GM15510 (cell line): ENCODE measurements around the gene SAA2.

ENCODE experiments used
- POLR2A ChIP-seq: IDR thresholded peaks from 3 replicates; pipeline ENCODE4 v1.6.1; 2011; ENCODE audit warnings: borderline replicate concordance; ENCODE audit not compliant: insufficient read length; ENCODE audit errors: extremely low read depth

Gene SAA2

GRCh38 chr11:18248561-18248960 lies at the start of gene SAA2:
Gene SAA2 (minus strand): TSS chr11:18248668. CDS start chr11:18248011, 657 bp downstream.
- no peak for TF ChIP-seq POLR2A

- TF ChIP-seq POLR2A = no peak
Measured at GRCh38 chr11:18295316-18295715, 46.8 kb upstream of the SAA2 start.

- no peak for TF ChIP-seq POLR2A
Measured at GRCh38 chr11:18294862-18295261, 46.4 kb upstream of the SAA2 start.

GRCh38 chr11:18288911-18289310 lies 40.4 kb upstream of the SAA2 start:
- TF ChIP-seq POLR2A = no peak

GRCh38 chr11:18285841-18286240 lies 37.4 kb upstream of the SAA2 start:
- no peak for TF ChIP-seq POLR2A

GRCh38 chr11:18282626-18283025 lies 34.2 kb upstream of the SAA2 start:
- no peak for TF ChIP-seq POLR2A

- TF ChIP-seq POLR2A = no peak
Measured at GRCh38 chr11:18280438-18281045, 32.1 kb upstream of the SAA2 start.

- TF ChIP-seq POLR2A = no peak
Measured at GRCh38 chr11:18277565-18278271, 29.2 kb upstream of the SAA2 start.

GRCh38 chr11:18271206-18271605 lies 22.7 kb upstream of the SAA2 start:
- TF ChIP-seq POLR2A = no peak

GRCh38 chr11:18270102-18270501 lies 21.6 kb upstream of the SAA2 start:
- no peak for TF ChIP-seq POLR2A

GRCh38 chr11:18265949-18266348 lies 17.5 kb upstream of the SAA2 start, which contains the start of gene SAA1:
Gene SAA1 (plus strand): TSS chr11:18266264. CDS start chr11:18266888, 624 bp downstream.
- TF ChIP-seq POLR2A = no peak

GRCh38 chr11:18264677-18265555 lies 16.4 kb upstream of the SAA2 start:
- no peak for TF ChIP-seq POLR2A

- no peak for TF ChIP-seq POLR2A
Measured at GRCh38 chr11:18264035-18264434, 15.6 kb upstream of the SAA2 start.

- no peak for TF ChIP-seq POLR2A
Measured at GRCh38 chr11:18261721-18262120, 13.3 kb upstream of the SAA2 start.

- no peak for TF ChIP-seq POLR2A
Measured at GRCh38 chr11:18259259-18259658, 10.8 kb upstream of the SAA2 start.
